Ecto neural progenitor cell (in vitro differentiated cells): ENCODE data around the gene TMC6.
A peak's percentile ranks its signal among the peaks of the same experiment; 100 is the strongest.
"Not testable (repeated sequence)": the region's sequence is repeated elsewhere in the genome, so short reads cannot be mapped to it uniquely, and the experiment has no call there.

Experiments used
- DNase-seq: peaks from one replicate; pipeline ENCODE4 v3.0.0-alpha.2; 2018; ENCODE audit warnings: low spot score

TMC6 gene, protein sequence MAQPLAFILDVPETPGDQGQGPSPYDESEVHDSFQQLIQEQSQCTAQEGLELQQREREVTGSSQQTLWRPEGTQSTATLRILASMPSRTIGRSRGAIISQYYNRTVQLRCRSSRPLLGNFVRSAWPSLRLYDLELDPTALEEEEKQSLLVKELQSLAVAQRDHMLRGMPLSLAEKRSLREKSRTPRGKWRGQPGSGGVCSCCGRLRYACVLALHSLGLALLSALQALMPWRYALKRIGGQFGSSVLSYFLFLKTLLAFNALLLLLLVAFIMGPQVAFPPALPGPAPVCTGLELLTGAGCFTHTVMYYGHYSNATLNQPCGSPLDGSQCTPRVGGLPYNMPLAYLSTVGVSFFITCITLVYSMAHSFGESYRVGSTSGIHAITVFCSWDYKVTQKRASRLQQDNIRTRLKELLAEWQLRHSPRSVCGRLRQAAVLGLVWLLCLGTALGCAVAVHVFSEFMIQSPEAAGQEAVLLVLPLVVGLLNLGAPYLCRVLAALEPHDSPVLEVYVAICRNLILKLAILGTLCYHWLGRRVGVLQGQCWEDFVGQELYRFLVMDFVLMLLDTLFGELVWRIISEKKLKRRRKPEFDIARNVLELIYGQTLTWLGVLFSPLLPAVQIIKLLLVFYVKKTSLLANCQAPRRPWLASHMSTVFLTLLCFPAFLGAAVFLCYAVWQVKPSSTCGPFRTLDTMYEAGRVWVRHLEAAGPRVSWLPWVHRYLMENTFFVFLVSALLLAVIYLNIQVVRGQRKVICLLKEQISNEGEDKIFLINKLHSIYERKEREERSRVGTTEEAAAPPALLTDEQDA

DNA sequence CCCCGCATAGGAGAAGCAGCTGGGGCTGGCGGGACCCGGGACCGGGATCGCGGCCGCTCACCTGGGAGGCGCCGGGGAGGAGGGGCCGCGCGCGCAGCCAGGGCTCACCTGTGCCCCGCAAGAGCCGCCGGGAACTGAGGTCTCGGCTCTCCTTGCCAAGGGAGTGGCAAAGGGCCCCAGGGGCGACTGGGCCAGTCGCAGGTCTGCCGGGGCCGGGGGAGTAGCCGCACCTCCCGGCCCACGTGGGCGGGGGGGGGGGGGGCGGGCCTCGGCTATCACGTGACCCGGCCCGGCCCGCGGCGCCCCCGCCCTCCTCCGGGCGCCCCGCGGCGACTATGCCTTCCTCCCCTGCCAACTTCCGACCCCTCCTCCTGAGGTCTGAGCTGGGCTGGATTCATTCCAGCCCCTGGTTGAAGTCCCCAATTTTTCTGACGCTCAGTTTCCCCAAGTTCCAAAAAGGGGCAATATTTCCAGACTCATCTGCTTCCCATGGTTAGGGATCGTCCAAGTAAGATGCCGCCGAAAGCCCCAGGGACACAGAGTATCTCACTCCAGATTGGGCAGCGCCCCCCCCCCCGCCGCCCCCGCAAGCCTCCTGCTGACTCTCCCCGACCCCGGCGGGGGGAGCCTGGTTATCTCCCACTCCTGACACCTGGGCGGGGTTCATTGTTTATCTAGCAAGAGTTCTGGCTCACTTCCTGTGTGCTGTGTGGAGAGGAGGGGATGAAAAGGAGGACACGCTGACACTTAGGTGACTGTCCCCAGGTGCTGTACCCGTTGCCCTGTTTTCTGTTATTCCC lies at the start of gene TMC6:
Gene TMC6, minus strand, starts transcription at position 205 of the 800 bp plus-strand sequence. CDS start 1,923 bp downstream, outside the sequence.
- DNase-seq, result no peak

DNA sequence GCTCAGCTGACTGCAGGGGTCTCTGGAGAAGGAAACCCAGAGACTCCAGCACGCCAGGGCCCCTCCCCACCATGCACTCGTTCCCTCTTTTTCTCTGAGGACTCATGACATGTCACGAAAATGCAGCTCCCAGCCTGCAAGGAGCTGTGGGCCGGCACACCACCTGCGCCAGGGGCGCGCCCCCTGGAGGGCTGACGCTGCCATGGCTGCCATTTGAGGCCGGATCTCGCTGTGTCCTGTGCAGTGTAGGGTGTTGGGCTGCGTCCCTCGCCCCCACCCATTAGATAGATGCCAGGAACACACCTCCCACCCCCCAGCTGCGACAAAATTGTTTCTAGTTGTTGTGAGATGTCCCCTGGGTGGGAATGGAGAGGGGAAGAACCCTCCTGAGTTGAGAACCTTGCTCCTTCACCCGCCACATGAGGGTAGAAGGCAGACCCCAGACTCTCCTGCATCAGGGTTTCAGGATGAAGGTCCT lies 48.0 kb upstream of the TMC6 start:
- peak; percentile 89 for DNase-seq

DNA sequence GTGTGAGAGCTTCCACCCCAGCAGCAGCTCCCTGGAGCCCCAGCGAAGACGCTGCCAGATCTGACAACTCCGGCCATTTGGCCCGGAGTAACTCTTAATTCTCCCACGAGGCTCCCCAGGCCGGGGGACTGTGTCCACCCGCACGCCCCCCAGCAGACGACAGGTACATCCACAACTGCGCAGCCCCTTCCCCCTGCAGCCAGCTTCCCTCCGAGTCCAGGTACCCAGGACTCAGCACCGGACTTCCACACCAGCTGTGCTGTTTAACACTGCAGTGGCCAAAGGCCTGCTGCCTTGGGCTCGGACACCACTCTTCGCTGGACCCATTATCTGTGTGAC lies 47.1 kb upstream of the TMC6 start:
- DNase-seq, result no peak

DNA sequence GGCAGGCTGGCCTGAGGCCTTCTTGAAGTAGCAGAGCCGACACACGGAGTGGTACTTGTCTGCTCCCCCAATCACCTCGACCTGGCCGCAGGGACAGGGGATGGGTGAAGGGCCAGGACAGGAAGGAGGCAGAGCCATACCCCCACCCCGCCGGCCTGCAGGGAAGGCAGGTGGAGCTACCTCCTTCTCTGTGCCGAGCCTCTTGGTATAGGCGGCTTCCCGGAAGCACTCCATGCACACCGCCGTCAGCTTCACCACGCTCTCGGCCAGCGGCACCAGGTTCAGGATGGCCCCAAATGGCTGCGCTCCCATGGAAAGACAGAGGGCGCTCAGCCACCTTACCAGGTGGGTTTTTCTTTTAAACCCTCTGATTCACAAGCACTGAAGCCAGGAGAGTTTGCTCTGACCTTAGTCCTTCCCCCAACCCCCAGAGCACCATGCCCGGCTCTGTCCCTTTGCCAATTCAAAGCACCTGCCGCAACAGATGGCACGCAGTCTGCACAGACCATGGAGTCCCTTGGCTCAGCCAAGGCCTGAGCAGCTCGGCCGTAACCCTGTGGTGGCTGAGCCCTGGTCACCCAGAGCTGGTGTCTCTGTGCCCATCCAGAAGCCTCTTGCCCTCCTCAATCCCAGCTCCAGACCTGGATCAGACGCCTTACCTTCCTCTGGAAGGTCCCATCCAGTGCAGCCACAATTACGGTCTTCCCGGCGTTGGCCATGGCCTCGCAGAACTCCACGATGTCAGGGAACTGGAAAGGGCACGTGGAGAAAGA lies 46.5 kb upstream of the TMC6 start:
- DNase-seq, result no peak

DNA sequence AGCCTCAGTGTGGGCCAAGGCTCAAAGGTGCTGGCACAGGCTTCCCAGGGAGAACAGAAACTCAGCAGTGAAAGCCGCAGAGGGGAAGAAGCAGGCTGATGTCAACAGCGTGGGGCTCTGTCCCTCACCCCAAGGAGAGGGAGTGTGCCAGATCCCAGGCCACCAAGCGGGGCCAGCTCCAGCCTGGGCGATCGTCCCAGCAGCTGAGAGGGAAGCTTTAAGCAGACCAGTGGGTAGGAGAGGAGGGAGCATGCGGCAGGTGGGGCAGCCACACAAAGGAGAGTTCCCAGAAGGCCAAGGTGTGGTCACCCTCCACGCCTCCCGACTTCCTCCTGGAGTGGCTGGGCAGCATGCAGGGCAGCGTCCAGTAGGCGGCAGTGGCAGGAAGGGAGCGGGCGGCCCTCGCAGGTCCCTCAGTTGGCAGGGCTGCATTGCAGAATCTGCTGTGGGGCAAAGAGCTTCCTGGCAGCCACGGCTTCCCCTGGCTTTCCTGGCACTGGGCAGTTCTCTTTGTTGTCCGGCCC lies 45.9 kb upstream of the TMC6 start:
- no peak for DNase-seq

DNA sequence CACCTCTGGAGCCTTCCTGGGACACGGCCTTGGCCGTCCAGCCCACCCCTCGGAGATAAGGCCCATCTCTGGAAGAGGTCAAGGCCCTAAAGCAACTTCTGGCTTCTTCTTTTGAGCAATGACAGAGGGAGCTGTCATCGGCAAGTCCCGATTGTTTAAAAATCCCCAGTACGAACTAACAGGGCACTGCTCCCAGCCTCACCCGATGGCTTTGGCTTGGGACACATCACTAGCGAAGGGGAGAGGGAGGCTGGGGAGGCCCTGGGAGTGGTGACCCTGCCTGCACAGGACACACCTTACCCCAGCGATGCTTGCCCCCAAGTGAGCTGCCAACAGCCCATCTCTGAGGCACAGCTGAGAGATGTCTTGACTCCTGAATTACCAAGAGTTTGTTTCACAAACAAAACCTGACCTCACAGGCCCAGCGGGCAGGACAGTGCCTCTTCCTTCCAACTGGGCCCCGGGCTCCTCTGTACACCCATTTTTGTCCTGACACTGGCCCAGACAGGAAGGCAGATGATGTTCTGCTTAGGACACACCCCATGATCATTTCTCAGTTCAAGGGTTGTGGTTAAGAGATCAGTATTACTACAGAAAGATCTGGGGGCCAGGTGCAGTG lies 44.7 kb upstream of the TMC6 start:
- DNase-seq, result no peak

DNA sequence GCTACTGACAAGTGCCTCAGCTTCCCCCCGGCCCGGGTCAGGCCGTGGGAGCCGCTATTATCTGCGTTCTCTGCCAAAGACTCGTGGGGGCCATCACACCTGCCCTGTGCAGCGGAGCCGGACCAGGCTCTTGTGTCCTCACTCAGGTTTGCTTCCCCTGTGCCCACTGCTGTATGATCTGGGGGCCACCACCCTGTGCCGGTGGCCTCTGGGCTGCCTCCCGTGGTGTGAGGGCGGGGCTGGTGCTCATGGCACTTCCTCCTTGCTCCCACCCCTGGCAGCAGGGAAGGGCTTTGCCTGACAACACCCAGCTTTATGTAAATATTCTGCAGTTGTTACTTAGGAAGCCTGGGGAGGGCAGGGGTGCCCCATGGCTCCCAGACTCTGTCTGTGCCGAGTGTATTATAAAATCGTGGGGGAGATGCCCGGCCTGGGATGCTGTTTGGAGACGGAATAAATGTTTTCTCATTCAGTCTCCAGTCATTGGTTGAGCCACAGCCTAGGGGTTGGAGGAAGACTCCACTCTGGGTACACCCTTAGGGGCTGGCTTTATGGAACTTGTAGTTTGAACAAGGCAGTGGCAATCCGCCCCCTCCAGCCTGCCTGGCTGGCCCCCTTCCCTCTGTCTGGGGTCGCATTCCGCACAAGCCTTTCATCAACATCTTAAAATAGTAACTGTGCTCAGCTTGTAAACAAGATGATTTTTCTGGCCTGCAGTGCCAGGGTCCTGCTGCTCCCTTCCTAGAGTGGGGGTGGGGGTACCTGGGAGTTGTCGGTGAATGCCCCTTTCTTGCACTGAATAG lies 43.9 kb upstream of the TMC6 start:
- DNase-seq, result no peak

DNA sequence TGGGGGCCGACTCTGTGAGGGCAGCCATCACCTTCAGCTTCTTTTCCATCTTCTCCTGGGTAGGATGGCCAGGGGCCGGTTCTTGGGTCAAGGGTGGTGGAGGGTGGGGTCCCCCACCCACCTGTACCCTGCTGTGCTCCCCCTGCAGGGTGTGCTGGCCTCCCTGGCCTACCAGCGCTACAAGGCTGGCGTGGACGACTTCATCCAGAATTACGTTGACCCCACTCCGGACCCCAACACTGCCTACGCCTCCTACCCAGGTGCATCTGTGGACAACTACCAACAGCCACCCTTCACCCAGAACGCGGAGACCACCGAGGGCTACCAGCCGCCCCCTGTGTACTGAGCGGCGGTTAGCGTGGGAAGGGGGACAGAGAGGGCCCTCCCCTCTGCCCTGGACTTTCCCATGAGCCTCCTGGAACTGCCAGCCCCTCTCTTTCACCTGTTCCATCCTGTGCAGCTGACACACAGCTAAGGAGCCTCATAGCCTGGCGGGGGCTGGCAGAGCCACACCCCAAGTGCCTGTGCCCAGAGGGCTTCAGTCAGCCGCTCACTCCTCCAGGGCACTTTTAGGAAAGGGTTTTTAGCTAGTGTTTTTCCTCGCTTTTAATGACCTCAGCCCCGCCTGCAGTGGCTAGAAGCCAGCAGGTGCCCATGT lies 43.2 kb upstream of the TMC6 start:
- DNase-seq, result not testable (repeated sequence)

DNA sequence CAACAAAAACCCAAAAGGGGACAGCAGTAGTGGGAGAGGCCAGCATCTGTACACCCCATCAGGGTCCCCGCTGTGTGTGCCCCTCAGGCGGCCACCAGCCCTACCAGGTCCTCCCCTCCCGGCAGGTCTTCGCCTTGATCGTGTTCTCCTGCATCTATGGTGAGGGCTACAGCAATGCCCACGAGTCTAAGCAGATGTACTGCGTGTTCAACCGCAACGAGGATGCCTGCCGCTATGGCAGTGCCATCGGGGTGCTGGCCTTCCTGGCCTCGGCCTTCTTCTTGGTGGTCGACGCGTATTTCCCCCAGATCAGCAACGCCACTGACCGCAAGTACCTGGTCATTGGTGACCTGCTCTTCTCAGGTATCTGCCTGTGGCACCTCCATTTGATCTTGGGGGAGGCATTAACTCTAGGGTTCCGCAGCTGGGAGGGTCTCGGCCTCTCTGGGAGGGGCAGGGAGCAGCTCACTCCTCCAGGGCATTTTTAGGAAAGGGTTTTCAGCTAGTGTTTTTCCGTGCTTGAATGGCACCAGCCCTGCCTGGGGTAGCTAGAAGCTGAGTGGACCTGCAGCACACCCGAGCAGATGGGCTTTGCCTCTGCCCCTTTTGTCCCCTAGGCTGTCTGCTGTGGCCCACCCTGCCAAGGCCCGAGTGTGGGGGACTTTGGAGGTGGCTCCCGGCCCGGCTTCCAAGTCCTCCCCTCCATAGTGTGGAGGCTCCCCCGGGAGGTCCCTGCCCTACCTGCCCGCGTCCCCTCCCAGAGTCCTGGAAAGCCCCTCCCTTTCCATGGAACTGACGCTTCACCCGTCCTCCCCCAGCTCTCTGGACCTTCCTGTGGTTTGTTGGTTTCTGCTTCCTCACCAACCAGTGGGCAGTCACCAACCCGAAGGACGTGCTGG lies 42.4 kb upstream of the TMC6 start:
- no peak for DNase-seq

DNA sequence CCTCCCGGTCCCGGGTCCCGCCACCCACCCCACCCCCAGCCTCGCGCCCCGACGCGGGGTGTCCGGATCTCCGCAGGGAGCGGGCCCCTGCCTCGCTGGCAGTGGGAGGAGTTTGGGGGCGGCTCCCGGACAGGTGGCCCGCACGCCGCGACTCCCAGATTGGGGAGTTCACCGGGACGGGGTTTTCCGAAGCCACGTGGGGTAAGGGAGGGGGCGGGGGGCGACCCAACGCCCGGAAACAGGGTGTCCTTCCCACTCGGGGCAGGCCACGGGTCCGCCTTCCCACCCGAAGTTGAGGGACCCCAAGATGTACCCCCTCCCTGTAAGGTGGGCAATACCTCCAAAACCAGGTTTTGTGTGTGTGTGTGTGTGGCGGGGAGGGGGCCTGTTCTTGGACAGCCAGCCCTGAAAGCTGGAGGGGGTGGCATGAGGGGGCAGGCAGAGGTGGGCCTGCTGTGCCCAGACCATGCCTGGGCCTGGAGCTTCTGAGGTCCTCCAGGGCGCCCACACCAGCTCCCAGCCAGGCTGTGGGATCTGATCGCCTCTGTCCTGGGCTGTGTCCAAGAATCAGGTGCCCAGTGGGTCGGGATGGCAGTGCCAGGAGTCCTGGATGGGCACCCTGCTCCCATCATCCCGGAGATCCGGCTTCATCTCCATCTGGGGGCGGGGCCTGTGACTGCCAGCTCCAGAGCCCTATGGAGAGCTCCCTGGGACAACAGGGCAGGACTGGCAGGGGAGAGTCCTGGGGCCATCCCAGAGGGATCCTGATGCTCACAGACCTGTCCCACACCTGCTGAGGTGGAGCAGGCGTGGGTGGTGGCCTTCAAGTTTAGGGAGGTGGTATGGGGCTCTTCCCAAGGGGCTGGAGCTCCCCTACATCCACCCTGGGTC lies 40.6 kb upstream of the TMC6 start:
- peak; percentile 75 for DNase-seq

DNA sequence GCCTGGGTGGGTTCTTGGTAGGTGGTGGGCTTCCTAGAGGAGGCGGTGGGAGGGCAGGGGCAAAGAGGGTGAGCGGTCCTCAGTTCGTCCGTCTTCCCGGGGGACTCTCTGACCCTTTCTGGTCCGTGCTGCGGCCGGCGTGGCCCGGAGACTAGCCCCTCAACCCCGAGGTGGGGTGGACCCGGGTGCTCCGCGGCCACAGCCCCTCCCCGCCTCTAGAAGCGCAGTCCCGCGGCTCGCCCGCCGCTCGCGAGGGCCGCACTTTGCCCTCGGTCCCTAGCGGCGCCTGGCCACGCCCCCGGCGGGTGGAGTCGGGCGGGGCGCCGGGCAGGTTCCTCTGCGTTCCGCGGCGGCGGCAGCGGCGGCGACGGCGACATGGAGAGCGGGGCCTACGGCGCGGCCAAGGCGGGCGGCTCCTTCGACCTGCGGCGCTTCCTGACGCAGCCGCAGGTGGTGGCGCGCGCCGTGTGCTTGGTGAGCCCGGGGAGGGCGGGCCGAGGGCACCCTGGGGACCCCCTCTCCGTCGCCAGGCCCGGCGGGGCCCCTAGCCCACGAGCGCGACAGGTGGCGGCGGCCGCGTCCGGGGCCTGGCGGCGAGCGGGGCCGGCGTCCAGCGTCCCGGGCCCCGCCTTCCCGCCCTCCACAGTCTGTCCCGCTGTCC lies 39.8 kb upstream of the TMC6 start, which contains the start of gene SYNGR2:
Gene SYNGR2, plus strand, starts transcription at position 340 of the 661 bp plus-strand sequence. Its CDS starts 36 bp downstream, at position 376.
- peak; percentile 95 for DNase-seq

DNA sequence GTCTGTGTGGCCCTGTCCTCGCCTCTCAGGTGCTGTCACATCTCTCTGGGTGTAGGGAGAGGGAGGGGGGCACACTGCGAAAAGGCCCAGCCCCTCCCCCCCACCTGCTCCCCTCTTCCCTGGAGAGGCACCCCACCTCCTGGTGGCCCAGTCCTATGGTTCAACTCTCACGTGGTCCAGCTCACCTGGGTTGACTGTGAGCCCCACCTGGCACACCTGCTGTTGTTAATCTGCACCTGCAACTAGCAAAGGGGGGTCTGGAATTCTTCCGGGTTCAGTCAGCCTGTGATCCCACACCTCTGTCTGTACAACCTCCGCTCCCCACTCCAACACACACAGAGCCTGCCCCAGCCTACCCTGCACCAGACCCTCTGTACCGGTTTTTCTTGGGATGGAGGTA lies 37.9 kb upstream of the TMC6 start:
- no peak for DNase-seq

DNA sequence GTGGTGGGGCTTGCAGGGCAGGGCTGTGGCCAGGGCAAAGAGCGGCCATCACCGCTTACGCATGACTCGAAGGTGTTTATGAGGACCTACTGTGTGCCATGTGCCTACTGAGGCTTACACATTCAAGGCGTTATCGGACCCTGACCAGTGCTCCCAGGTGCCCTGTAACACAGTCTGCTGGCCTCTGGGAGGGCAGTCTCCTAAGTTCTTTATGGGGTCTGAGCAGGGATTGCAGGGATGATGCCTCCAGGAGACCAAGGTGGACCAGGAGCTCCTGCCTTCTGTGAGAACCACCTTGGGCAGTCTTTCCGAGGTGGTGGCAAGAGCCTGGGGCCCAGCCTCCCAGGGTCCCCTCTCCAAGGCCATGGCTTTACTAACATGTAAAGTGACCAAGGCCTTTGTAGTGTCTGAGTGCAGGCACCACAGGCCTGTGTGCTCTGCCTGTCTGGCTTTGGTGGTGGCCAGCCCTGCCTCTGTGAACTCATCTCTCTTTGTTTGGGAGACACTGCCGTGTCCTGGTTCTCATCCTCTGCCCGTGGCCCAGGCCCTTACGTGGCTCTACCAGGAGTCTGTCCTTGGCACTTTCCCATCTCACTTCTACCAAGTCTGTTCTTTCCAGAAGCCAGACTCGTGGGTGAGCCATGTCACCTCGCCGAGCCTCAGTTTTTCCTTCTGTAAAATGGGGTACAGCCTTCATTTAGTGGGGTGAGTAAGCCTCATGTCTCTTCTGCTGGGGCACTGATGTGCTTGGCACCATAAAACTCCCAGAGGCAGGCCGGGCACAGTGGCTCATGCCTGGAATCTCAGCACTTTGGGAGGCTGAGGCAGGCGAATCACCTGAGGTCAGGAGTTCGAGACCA lies 36.4 kb upstream of the TMC6 start:
- no peak for DNase-seq

DNA sequence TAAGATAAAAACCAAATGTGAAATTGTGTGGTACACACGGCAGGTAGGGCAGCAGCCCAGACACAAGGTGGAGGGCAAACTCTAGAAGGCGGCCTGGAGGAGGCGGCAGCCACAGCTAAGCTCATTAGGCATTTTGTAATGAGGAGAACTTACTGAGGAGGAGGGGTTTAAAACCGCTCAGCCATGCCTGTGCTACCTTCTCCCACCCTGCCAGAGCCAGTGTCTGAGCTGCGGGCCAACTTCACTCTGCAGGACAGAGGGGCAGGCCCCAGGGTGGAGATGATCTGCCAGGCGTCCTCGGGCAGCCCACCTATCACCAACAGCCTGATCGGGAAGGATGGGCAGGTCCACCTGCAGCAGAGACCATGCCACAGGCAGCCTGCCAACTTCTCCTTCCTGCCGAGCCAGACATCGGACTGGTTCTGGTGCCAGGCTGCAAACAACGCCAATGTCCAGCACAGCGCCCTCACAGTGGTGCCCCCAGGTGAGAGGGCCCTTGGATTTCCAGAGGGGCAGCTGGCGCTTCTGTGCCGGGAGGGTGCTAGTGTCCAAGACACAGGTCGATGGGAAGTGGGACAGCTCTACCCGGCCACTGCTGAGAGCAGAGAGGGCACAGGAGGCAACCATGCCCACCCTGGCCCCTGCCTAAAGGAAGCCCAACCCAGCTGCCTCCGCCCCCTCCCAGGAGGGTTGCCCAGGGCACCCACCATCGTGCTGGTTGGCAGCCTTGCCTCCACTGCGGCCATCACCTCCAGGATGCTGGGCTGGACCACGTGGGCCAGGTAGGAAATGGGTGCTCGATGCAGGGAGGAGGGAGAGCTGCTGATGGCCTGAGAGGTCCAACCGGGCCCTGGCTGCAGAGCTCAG lies 35.6 kb upstream of the TMC6 start:
- no peak for DNase-seq
